MM.1S (cell line): ENCODE results near the gene SLC15A3.

ENCODE experiments used
- DNase-seq: peaks from one replicate; pipeline ENCODE4 v3.0.0-alpha.2; 2015
- H2AFZ ChIP-seq: fragments of 300-600 bp; sonication (generic); 2 replicates; pipeline ENCODE4 v1.6.0; 2016; ENCODE audit warnings: antibody characterized with exemption, low read length
- H3F3A ChIP-seq: fragments of 300-600 bp; sonication (generic); 2 replicates; pipeline ENCODE4 v1.6.1; 2016; ENCODE audit warnings: mild to moderate bottlenecking, antibody characterized with exemption, low read length, moderate library complexity, mixed read lengths; ENCODE audit not compliant: insufficient read depth
- H3K27ac ChIP-seq: fragments of 300-600 bp; sonication (generic); 2 replicates; pipeline ENCODE4 v1.5.1; 2016; ENCODE audit warnings: mild to moderate bottlenecking, low read length
- H3K27me3 ChIP-seq: fragments of 300-600 bp; sonication (generic); replicated peaks from 2 replicates; pipeline ENCODE4 v1.6.0; 2016; ENCODE audit warnings: low read length; ENCODE audit not compliant: insufficient read depth
- H3K36me3 ChIP-seq: fragments of 300-600 bp; sonication (generic); replicated peaks from 2 replicates; pipeline ENCODE4 v1.6.1; 2016; ENCODE audit warnings: mild to moderate bottlenecking, low read length, mixed read lengths; ENCODE audit not compliant: insufficient read depth
- H3K4me1 ChIP-seq: fragments of 300-600 bp; sonication (generic); 2 replicates; pipeline ENCODE4 v1.6.1; 2016; ENCODE audit warnings: low read length, mixed read lengths
- H3K4me2 ChIP-seq: fragments of 300-600 bp; sonication (generic); 2 replicates; pipeline ENCODE4 v1.6.0; 2016; ENCODE audit warnings: low read depth, low read length
- H3K4me3 ChIP-seq: fragments of 300-600 bp; sonication (generic); 2 replicates; pipeline ENCODE4 v1.5.1; 2016; ENCODE audit warnings: low read length, mixed read lengths
- H3K79me2 ChIP-seq: fragments of 300-600 bp; sonication (generic); 2 replicates; pipeline ENCODE4 v1.6.1; 2016; ENCODE audit warnings: mixed run types, low read length, mixed read lengths
- H3K9ac ChIP-seq: fragments of 300-600 bp; sonication (generic); 2 replicates; pipeline ENCODE4 v1.6.1; 2016; ENCODE audit warnings: low read length, mixed read lengths
- H3K9me2 ChIP-seq: fragments of 300-600 bp; sonication (generic); replicated peaks from 2 replicates; pipeline ENCODE4 v1.6.1; 2016; ENCODE audit warnings: mild to moderate bottlenecking, low read length, mixed read lengths; ENCODE audit not compliant: insufficient read depth
- H3K9me3 ChIP-seq: fragments of 300-600 bp; sonication (generic); replicated peaks from 2 replicates; pipeline ENCODE4 v1.6.1; 2016; ENCODE audit warnings: mild to moderate bottlenecking, low read length, mixed read lengths; ENCODE audit not compliant: insufficient read depth
- H4K20me1 ChIP-seq: fragments of 300-600 bp; sonication (generic); 2 replicates; pipeline ENCODE4 v1.6.1; 2016; ENCODE audit warnings: mild to moderate bottlenecking, low read length, moderate library complexity, mixed read lengths; ENCODE audit not compliant: insufficient read depth
- CTCF ChIP-seq: fragments of 300-600 bp; sonication (generic); IDR thresholded peaks from 2 replicates; pipeline ENCODE4 v1.5.1; 2016; ENCODE audit warnings: antibody characterized with exemption, low read length, mixed read lengths
- EZH2 ChIP-seq: fragments of 300-600 bp; sonication (generic); optimal IDR thresholded peaks from 2 replicates; pipeline ENCODE3; 2017; ENCODE audit warnings: low read depth, mild to moderate bottlenecking, antibody characterized with exemption, low read length, mixed read lengths
- EZH2phosphoT487 ChIP-seq: fragments of 300-600 bp; sonication (generic); IDR thresholded peaks from 2 replicates; pipeline ENCODE4 v1.6.1; 2018; ENCODE audit warnings: antibody characterized with exemption, low read length

The SLC15A3 gene

DNA sequence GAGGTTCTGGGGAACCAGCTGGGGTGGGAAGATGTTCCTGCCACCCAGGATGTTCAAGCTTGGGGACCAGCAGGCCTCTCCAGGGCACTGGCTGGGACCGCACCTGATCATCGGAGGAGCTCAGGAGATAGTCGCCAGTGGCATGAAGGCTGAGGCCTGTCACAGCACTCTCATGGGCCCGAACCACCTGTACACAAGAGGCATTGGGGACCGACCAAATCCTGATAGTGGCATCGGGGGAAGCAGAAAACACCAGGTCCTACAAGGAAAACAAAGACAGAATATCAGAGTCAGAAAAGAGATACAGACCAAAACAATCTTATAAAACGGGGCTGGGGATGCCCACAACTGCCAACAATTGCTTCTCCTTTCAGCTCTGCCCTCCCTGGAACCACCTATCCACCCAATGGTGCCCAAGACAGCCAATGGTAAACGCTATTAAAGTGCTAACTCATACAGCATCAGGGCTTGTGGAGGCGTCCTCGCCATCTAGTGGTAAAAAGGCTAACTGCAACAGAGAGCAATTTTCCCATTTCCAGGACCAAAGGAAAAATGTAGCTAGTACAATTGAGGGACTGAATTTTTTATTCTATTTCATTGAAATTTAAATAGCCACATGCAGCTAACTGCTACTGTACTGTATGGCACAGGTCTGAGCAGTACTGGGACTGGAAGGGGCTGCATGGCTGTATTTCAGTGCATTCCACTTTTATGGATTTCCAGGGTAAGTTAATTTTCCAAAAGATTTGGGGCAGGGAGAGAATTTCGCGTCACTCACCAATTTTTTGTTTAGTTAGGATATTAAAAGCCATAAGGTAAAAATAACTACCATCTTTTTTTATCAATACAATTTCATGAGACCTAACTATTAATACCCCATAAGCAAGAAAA is 52.7 kb downstream of the SLC15A3 start:
- Histone ChIP-seq H3K4me1 (peaks cover 1% of the 10 kb centered on the region; the same call in 1 of the 2 replicates), H3K79me2 (peaks cover 53% of the 10 kb centered on the region), H3K27me3 (no peaks in the 10 kb centered on the region), H3K9ac (no peak overlapping the region), H2AFZ (no peak overlapping the region), H4K20me1 (0 out of 2 replicates have a peak, but pooled peaks cover 7% of the 10 kb centered on the region), H3F3A (peaks cover 13% of the 10 kb centered on the region), H3K36me3 (peaks cover 33% of the 10 kb centered on the region), H3K9me3 (no peaks in the 10 kb centered on the region), H3K27ac (no peak overlapping the region), H3K4me2 (no peak overlapping the region), H3K4me3 (no peak overlapping the region), H3K9me2 (no peaks in the 10 kb centered on the region)
- DNase-seq = peak; percentile 35
- TF ChIP-seq EZH2 (no peak), EZH2phosphoT487 (no peak), CTCF (peak; percentile 95)

DNA sequence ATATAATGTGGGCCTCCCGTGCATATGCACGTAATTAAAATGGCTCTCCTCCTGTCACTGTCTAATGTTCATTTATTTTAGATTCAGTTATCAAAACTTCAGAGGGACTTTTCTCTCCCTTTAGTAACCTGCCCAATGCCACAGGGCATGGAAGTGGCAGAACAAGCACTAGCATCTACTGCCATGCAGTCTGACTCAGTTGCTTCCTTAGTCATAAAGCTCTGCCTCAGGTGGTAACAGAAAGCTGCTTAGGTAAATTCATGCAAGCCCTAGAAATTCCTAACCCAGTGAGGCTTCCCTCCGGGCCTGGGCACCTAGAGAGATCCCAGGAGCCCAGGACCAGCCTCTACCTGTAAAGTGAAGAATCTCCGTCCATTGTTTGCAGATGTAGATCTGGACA is 54.5 kb downstream of the SLC15A3 start:
- no peaks in the 10 kb centered on the region for H4K20me1 ChIP-seq
- no peaks in the 10 kb centered on the region for H3K27me3 ChIP-seq
- no peak overlapping the region for H2AFZ ChIP-seq
- H3K27ac ChIP-seq = no peak overlapping the region
- H3K4me2 ChIP-seq = no peak overlapping the region
- no peaks in the 10 kb centered on the region for H3K9me2 ChIP-seq
- no peak overlapping the region for H3K9ac ChIP-seq
- peaks cover 40% of the 10 kb centered on the region for H3K79me2 ChIP-seq
- no peak for TF ChIP-seq CTCF
- no peak for TF ChIP-seq EZH2
- peaks cover 13% of the 10 kb centered on the region for H3F3A ChIP-seq
- no peak overlapping the region for H3K4me3 ChIP-seq
- H3K4me1 ChIP-seq = no peaks in the 10 kb centered on the region
- peaks cover 28% of the 10 kb centered on the region for H3K36me3 ChIP-seq
- DNase-seq = no peak
- no peaks in the 10 kb centered on the region for H3K9me3 ChIP-seq

DNA sequence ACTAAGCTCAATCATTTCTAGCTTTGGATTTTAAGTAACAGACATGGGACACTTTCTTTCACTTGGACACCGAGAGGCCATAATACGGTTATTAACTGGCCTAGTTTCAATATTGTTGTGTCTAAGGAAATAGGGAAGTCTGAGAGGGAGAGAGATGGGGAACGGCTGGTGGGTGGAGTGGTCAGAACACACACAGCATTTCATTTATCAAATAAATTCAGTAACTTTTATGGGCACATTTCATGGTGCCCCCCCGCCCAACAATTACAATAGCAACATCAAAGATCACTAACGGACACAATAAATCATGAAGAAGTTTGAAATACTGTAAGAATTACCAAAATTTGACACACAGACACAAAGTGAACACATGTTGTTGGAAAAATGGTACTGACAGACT is 56.3 kb downstream of the SLC15A3 start:
- H3K9me3 ChIP-seq = no peaks in the 10 kb centered on the region
- no peaks in the 10 kb centered on the region for H3K27me3 ChIP-seq
- peaks cover 7% of the 10 kb centered on the region for H3F3A ChIP-seq
- H3K4me2 ChIP-seq = no peak overlapping the region
- H3K4me3 ChIP-seq = no peak overlapping the region
- peaks cover 26% of the 10 kb centered on the region for H3K79me2 ChIP-seq
- H3K27ac ChIP-seq = no peak overlapping the region
- peaks cover 24% of the 10 kb centered on the region for H3K36me3 ChIP-seq
- no peak overlapping the region for H2AFZ ChIP-seq
- no peaks in the 10 kb centered on the region for H4K20me1 ChIP-seq
- no peaks in the 10 kb centered on the region for H3K4me1 ChIP-seq
- no peaks in the 10 kb centered on the region for H3K9me2 ChIP-seq
- H3K9ac ChIP-seq = no peak overlapping the region
- TF ChIP-seq CTCF (no peak), EZH2phosphoT487 (no peak), EZH2 (no peak)
- DNase-seq = no peak
